GM12801 (cell line): ENCODE data around the gene TPM1.

Source experiments
- CTCF ChIP-seq: IDR thresholded peaks from one replicate; pipeline ENCODE4 v1.5.1; 2011; ENCODE audit warnings: control low read depth; ENCODE audit not compliant: insufficient read length; ENCODE audit errors: extremely low read depth

Gene TPM1

GRCh38 chr15:63112871-63113270 is 70.3 kb downstream of the TPM1 start:
- TF ChIP-seq CTCF = no peak

GRCh38 chr15:63114465-63114864 is 71.9 kb downstream of the TPM1 start:
- TF ChIP-seq CTCF = no peak
